Measurements from ENCODE around the gene MET. TPM values are rescaled to one million over a fixed set of nuclear protein-coding genes. Genes with fewer than 3 reads are reported as not detected.

MET gene
- total RNA-seq (2022; extraction: Qiagen RNA extraction; ENCODE audit: low read depth), result 57.3 to 103 TPM (median 96.4 TPM) in 5 replicates

GRCh38 chr7:116671681-116672595 lies at the start of gene MET:
MET (plus strand) TSS chr7:116672196; CDS start chr7:116699085, 26,889 bp downstream.

Other genes starting within 250 kb of the MET start
- gene CAV2, start 172.5 kb upstream of the MET start, total RNA-seq (2022; extraction: Qiagen RNA extraction; ENCODE audit: low read depth), result 154 to 191 TPM (median 173 TPM) in 5 replicates
- gene CAV1, start 147.2 kb upstream of the MET start, total RNA-seq (2022; extraction: Qiagen RNA extraction; ENCODE audit: low read depth), result 437 to 497 TPM (median 472 TPM) in 5 replicates
- 83.9 to 191 TPM (median 126 TPM) in 5 replicates for gene CAPZA2, start 190.4 kb downstream of the MET start, total RNA-seq (2022; extraction: Qiagen RNA extraction; ENCODE audit: low read depth)

All from A549 treated with RU486 at 1 μM for 4 hours (cell line).